NCI-H1694 (cell line): ENCODE results near the gene KRT81.
"Not testable (repeated sequence)": the region's sequence is repeated elsewhere in the genome, so short reads cannot be mapped to it uniquely, and the experiment has no call there.

Experiments used
- DNase-seq: peaks from one replicate; lab custom pipeline; 2025; lab: John Stamatoyannopoulos, UW

KRT81 gene

DNA sequence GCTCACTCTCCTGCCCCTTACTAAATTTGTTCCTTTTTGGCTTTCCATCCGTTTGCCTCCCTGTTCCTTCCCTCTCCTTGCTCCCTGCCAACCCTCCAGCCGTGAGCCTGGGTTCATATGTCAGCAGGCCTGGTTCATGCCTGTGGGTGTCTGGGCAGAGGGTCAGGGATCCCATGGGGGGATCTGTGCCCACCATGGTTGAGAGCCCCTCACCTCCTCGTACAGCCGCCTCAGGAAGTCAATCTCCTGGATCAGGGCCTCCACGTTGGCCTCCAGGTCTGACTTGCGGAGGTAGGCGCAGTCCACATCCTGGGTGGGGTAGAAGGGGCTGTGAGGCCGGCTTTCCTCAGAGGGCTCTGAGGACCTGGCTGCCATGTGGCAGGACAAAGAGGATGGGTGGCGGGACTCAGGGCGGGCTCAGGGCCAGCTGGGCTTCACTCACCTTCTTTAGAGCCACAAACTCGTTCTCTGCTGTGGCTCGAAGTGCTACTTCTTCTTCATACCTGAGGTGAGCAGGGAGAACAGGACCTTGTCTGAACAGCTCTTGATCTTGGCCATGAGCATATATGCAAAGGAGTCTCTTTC lies 26.2 kb upstream of the KRT81 start:
- no peak for DNase-seq

DNA sequence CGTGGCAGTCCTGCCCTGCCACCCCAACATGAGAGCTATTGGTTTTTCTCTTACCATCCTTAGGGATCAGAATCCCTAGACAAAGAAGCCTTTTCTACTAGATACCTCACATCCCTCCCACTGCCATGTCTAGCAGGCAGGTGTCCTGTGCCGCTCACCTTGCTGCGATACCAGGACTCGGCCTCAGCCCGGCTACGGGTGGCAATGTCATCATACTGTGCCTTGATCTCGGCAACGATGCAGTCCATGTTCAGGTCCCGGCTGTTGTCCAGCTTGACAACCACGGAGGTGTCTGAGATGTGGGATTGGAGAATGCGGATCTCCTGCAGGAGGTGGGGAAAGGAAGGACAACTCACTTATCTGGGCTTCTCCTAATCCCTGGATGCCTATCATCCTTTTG lies 25.4 kb upstream of the KRT81 start:
- DNase-seq = no peak

DNA sequence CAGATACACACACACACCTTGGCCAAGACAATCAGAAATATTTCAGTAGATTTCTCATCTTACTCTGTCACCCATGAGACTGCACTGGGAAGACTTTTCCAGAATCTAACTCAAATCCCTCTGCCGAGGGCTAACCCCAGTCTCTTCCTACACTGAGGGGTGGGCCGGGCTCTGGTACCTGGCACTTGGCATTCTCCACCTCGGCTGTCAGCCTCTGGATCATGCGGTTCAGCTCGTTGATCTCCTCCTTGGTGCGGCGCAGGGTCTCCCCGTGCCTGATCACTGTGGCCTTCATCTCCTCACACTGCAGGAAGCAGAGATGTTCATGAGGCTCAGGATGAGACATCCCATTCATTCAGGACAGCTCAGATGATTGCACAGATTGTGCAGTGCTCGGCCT lies 25.0 kb upstream of the KRT81 start:
- no peak for DNase-seq

DNA sequence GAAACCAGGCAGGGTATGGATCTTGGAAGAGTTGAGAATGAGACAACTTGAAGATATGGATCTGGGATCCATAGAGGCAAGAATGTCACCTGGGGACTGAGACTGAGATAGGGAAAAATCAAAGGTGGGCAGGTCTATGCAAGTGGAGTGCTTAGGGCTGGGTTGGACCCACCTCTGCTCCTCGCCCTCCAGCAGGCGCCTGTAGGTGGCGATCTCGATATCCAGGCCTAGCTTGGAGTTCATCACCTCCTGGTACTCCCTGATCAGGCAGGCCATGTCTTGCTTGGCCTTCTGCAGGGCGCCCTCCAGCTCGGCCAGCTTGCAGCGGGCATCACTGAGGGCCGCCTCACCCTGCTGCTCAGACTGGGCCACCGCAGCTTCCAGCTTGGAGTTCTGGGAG lies 24.4 kb upstream of the KRT81 start:
- DNase-seq = peak; percentile 4

DNA sequence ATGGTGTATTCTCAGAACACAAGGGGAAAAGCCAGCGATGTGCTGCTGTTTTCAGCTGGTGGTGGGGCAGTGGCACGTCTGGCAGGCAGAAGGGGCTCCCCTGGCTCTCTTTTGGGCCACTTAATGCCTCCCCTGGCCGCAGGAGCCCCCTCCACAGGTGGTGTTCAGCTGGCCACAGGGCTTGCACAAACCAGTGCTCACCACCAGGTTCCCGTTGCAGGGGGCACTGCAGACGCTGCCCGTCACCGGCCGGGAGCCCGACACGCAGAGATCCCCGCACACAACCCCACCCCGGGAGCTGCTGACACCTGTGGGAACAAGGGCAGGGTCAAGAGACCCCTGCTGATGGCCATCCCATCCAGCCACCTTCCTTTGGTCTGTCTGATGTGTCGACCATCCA lies 23.2 kb upstream of the KRT81 start:
- DNase-seq = no peak

DNA sequence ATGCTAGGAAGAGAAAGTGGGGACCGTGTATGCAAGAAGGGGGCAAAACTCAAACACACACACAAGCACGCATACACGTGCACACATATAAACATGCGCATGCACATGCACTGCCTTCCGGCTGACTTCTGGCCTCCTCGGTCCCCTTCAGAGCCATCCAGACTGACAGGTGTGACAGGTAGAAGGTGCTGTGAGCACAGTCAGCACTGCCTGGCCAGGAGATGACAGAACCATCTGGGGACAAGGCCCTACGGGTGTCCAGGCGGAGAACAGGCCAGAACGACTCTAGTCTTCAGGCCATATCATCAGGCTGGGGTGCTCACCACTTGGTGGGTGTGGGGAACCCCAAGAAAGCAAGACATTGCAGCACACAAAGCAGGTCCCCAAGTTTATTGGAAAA lies 22.6 kb upstream of the KRT81 start:
- DNase-seq = no peak

DNA sequence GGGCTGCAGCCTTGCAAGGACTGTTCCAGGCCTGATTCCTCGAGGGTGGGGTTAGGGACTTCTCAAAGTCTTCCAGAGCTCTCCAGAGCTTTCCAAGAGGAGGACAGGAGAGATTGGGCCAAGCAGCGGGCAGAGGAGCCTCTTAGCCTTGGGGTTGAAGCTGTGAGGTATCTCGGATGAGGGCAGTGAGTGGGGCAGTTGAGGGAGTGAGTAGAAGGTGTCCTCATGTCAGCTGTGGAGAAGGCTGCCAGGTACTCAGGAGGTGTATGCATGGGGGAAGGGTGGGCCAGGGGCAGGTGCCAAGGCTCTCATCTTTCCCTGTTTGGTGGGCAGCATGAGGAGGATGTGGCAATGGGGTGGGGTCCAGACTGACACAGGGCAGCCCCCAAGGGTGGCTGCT lies 22.1 kb upstream of the KRT81 start:
- DNase-seq = no peak

DNA sequence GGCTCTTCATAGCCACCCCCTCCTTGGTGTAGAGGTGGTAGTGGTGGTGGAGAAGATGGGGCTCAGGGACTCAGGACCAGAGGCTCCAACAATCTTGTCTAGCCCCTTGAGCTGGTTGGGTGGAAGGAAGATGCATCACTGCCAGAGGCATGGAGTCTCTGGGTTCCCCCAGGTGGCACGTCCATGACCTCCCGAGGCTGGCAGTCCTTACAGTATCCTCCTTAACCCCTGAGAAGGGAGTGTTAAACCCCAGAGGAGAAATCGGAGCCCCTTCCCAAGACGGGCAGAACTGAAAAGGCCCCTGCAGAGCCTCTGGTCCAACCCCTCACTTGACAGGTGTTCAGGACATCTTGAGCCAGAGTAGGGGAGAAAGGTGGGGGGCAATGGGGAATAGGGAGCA lies 20.8 kb upstream of the KRT81 start:
- DNase-seq = no peak

DNA sequence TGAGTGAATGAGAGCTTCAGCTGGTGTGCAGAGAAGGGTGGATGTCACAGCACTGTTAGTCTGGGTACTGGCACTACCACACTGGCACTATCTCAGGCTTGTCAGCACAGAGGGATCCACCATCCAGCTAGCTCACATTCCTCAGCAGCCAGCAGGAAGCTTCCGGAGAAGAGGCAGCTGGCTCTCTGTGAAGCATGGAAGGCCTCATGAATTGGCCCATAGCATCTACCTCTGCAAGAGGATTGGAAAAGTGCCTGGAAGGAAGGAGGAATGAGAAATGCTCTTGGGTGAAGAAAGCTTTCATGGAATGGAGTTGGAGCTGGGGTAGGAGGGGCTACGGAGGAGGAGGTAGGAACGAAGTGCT lies 19.9 kb upstream of the KRT81 start:
- DNase-seq = no peak

DNA sequence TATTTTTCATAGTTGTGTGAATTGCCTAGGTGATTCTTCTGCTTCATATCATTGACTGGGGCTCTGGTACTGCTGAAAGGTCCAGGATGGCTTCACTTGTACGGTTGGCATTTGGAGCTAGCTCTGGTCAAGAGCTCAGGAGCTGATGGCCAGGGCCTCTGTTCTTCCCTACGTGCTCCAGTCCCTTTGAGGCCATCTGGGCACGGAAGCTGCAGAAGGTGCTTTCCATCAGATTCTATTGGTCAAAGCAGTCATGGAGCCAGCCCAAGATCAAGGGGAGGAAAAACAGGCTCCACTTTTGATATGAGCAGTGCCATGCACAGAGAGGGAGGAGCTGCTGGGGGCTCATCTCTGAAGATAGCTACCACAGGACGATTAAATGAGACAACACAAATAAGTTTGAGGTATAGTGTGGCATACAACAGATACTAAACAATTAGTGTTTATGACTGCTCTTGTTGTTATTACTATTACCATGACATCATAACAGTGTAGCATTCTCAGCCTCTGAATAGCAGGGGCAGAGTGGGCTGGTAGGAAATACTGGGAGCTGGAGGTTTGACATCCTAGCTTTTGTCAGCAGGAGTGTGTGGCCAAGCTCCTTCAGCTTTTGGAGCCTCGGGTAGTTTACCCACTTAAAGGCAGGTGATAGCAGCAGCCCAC lies 19.4 kb upstream of the KRT81 start:
- DNase-seq = no peak

DNA sequence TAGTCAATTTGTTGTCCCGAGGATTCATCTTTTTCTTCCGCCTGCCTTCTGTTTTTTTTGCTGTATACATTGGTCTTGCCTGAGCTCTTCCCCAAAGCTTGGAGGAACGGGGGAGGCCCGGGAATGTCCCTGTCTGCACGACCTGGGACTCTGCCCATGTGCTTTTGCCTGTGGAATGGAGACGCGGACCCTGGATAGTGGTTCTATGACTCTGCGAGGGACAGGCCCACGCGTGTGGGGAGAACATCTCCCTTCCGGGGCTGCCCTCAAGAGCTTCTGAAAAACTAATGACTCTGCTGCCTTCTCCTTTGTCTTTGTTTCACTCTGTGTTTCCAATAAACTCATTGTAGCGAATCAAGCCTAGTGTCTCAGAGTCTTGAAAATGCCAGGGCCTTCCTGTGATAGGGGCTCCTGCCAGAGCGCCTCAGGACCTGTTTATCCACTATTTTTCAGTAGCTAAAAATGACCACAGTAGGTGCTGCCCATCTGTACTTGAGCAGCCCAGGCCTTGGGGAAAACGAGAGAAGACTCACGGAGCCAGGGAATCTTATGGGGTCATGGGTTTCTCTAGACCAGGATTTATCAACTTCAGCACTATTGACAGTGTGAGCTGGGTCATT lies 17.6 kb upstream of the KRT81 start:
- DNase-seq = no peak

DNA sequence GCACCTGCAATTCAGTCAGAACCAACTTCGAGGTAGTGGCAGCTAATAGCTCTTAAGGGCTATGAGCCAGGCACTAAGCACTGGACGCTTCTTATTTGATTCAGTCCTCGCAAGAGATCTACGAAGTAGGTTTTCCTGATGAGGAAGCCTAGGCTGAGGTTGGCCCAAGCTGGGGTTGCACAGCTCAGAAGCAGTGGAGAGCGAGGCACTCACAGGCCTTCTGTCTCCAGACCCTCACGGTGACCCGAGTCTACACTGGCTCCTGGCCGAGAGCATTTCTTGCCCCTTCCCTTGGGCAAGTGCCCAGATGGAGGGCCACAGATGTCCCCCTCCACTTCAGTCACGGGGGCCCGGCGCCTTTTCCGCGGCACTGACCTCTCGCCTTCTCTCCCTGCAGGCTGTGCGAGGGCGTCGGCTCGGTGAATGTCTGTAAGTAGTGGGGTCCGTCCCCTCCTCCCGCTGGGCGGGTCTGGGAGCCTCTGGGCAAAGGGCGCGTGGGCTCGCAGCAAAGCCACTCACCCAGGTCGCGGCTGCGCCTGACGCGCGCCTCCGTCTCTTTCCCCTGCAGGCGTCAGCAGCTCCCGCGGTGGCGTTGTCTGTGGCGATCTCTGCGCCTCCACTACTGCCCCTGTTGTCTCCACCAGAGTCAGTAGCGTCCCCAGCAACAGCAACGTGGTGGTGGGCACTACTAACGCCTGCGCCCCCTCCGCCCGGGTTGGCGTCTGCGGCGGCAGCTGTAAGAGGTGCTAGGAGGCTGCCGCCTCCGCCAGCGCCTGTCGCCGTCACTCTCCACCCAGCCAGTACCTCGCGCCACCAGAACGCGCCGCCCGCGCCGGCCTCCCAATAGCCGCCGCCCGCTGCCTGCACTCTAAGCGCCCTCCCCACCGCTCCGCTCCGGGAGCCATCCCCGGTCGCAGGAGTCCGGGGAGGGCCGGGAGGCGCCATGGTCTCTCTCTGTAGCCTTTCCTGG lies 16.8 kb upstream of the KRT81 start:
- no peak for DNase-seq

DNA sequence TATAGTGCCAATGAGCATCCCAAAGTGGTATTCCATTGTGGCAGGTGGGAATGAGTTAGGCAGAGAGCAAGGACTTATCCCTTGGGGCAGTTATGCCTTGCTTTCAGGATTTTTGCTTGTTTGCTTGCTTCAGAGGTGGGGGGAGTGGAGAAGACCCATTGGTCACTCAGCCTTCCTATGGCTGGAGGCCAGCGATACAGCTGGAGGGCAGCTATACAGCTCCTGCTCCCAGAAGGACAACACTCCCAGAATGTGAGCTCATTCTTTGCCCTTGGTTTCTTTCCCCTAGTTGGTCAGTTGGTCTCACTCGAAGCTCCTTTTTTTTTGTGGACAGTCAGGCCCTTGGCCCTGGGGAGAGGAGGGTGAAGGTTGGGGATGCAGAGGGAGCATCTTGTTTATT lies 15.4 kb upstream of the KRT81 start:
- DNase-seq = no peak

DNA sequence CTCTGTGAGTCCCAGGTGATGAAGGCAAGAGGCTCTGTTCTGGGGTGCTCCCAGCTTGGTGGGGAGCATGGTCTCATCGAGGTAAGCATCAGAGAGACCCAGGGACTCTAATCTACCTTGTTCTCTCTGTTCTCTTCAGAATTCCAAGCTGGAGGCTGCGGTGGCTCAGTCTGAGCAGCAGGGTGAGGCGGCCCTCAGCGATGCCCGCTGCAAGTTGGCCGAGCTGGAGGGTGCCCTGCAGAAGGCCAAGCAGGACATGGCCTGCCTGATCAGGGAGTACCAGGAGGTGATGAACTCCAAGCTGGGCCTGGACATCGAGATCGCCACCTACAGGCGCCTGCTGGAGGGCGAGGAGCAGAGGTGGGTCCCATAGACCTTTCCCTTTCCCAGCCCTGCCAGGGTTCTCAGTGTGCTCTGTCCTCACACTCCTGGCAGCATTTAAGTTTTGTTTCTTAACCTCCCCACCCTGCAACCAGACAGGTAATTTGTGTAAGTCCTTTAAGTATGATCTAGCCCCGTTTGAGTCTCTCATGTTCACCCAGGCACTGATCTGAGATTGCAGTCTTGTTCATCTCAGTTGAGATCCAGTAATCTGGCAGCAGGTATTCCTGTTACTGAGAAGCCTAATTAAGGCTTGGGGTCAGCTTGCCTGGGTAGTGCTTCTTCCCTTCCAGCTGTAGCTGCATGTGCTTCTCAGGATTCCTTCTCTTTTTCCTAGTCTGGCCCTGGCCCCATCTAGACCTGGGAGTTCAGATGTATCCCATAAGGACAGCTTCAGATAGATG lies 14.8 kb upstream of the KRT81 start:
- no peak for DNase-seq

DNA sequence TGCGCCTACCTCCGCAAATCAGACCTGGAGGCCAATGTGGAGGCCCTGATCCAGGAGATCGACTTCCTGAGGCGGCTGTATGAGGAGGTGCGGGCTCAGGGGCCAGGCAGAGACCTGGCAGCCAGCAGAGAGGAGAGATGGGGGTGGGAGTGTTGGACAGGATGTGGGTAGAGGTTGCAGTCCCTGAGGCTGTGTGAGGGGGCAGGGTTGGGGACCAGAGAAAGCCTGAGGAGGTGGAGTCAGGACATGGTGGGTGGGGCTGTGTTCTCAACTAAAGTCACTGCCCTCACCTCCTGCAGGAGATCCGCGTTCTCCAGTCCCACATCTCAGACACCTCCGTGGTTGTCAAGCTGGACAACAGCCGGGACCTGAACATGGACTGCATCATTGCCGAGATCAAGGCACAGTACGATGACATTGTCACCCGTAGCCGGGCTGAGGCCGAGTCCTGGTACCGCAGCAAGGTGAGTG lies 13.6 kb upstream of the KRT81 start:
- DNase-seq = not testable (repeated sequence)

DNA sequence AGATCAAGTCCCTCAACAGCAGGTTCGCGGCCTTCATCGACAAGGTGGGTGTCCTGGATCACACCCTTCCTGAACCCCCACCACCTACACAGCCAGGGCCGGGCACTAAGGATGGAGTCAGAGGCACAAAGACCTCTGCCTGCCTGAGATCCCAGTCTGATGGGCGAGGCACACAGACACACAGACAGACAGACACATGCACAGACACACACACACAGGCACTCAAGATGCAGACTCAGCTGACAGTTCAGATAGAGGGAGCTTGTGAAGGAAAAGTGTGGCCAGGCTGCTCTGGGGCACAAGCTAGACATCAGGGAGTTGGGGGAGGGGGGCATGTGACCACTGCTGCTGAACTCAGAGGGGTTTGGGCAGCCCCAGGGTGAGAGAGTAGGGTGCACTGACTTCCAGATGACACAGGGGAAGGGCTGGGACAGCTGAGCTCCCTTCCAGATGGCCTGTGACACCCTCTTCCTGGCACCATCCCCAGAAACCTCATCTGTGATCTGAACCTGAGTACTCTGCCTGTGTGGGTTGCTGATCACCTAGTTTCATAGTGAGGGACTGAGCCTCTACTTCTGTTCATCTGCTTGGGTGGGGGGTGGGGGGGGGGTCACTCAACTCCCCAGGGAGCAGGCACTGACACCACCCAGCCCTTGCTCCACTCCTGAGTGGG lies 11.0 kb upstream of the KRT81 start:
- not testable (repeated sequence) for DNase-seq

DNA sequence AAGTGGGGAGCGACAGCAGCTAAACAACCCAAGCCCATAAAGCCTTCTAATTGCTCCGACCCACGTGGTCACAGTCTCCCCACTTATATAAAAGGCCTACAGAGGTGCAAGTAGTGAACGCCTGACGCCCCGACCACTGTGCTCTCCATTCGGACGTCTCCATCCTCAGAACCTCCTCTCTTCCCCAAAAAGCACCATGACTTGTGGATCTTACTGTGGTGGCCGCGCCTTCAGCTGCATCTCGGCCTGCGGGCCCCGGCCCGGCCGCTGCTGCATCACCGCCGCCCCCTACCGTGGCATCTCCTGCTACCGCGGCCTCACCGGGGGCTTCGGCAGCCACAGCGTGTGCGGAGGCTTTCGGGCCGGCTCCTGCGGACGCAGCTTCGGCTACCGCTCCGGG lies 10.4 kb upstream of the KRT81 start:
- not testable (repeated sequence) for DNase-seq

DNA sequence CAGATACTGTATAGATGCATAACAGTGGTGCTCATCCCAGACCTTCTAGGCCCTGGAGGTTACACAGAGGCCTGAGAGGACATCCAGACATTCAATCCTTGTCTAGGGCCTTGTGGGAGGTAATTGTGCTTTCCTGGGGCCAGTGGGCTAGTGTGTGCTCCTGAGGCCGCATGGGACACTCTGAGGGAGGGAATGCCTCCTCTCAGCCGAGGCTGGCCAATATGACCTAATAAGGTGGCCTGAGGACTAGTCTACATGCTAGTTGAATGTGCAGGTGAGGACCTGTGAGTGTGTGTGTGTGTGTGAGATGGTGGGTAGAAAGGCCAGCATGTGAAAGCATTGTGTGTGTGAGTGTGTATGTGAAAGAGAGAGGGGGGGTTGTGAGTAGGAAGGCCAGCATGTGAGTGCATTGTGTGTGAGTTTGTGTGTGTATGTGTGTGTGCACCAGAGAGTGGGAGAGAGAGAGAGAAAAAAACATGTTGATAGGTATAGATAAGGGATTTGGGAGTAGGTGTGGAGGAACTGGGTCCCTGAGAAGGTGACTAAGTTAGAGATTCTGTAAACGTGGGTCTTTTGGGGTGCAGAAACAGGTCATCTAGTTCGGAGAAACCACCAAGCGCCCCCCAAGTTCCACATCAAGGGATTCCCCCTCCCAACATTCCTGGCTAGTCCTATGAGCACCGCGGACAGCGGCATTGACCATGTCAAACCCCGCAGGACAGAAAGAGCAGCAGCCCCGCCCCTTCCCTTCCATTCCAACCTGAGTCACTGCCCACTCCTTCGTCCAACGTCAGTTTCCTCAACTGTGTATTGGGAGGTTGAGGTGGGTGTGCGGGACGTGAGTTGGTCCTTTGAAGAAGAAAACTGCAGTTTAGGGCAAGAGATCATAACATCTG lies 9.7 kb upstream of the KRT81 start:
- no peak for DNase-seq

DNA sequence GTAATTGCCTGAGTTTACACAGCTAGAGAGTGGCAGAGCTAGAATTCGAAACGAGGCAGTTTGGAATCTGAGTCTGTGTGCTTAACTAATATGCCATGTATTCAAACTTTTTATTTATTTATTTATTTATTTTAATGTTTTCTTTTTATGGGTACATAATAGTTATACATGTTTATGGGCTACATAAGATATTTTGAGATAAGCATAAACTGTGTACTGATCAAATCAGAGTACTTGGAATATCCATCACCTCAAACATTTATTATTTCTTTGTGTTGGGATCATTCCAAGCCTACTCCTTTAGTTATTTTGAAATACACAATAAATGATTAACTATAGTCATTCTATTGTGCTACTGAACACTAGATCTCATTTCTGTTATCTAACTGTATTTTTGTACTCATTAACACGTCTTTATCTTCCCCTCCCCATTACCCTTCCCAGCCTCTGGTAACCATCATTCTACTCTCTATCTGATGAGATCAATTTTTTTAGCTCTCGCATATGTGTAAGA lies 7.4 kb upstream of the KRT81 start:
- no peak for DNase-seq
